ENCODE data around the gene SMIM20.
"Not testable (repeated sequence)": the region's sequence is repeated elsewhere in the genome, so short reads cannot be mapped to it uniquely, and the experiment has no call there.

Gene SMIM20

DNA sequence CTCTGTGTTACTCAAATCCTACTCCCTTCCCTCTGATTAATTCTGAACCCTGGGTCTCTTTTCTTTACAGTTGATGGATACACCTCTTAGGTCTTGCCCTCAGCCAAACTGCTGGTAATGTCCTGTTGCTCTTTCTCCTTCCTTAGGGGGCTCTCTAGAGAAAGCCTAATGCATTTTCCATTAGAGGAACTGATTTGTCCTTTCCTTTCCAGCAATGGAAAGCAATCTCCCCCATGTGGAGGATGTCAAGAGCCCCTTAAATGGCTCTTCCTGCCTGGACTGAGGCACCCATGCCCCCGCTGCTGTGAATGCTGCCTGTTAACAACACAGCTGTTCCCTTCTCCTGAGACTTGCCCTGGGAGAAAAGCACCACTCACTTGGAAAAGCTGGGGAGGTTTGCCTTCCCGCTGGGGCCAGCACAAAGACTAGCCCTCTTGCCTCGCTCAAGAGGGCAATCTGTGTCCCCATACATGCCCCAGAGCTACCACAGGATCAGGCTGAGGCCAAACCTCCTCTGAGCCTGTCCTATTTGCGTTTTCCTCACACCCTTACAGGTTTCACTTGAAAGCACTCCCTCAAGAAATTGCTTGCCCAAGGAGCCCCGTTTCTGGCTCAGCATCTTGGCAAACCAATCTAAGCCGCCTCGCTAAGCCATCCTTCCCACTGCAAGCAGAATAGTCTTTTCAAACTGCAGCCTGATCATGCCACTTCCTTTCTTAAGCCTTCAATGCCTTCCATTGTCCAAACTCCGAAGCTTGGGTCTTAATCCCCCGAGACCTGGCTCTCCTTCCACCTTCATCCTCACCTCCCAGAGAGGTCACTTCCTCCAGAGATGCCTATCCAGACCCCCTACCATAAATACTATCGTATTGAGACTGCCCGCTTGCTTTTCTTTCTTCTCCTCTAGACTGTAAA lies 23.2 kb upstream of the SMIM20 start:
- in situ Hi-C loops (cut with HindIII; ENCODE audit: low sequenced_read_pairs), result no loop called here

DNA sequence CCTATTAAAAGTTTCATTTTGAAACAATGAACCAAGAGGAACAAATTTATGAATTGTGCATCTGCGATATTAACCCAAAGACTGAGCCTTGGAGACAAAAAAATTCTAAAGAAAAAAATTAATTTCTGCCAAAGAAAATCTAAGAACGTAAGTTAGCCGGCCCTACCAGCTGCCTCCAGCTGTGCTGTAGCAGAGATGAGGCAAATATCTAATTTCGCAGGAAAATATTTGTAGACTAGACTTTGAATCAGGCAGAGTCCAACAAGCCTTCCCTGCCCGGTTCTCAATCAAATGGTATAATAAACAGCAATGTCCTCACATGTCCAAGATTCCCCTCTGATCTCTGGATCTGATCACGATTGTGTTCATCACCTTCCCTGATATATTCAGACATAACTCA lies 21.2 kb upstream of the SMIM20 start:
- in situ Hi-C loops (cut with HindIII; ENCODE audit: low sequenced_read_pairs), result no loop called here

DNA sequence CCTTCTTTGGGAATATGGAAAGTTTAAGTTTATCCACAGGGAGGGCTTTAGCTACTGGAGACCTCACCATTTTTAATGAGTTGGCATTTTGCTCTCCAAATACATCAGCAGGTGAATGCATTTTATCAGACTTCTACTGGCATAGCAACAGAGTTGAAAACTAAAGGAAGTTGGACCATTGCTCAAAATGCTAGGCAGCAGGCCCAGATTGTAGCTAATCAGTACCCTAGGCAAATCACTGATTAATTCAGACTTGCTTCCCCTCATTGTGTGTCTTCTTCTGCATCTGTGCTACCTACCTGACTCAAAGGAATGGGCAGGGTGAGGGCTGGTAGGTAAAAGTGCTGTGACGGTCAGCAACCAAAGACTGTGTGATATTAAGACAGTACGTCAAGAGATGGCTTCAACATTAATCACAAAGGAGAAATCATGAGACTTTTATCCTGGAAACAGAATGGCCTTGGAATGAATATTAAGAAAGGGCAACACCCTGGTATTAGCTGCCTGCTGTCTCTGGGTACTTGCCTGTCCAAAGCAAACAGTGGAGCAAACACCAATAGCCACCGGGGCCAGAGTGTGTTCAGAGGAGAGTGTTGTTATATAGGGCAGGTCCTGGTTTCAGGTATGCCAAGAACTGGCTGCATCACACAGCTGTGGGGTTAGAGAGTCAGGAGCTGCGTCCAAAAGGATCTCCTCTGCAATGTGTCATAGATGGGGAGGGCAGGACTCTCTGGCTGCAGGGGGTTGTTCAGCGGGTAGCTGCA lies 17.1 kb upstream of the SMIM20 start:
- in situ Hi-C loops (cut with HindIII; ENCODE audit: low sequenced_read_pairs), result no loop called here

GRCh38 chr4:25900310-25900709 lies 13.7 kb upstream of the SMIM20 start:
- in situ Hi-C loops (cut with HindIII; ENCODE audit: low sequenced_read_pairs), result no loop called here

GRCh38 chr4:25901030-25901430 lies 13.0 kb upstream of the SMIM20 start:
- in situ Hi-C loops (cut with HindIII; ENCODE audit: low sequenced_read_pairs), result no loop called here

- in situ Hi-C loops (cut with HindIII; ENCODE audit: low sequenced_read_pairs), result no loop called here
These were observed 9.9 kb upstream of the SMIM20 start for GRCh38 chr4:25903900-25904747.

GRCh38 chr4:25904748-25905082 lies 9.3 kb upstream of the SMIM20 start:
- in situ Hi-C loops (cut with HindIII; ENCODE audit: low sequenced_read_pairs), result no loop called here

DNA sequence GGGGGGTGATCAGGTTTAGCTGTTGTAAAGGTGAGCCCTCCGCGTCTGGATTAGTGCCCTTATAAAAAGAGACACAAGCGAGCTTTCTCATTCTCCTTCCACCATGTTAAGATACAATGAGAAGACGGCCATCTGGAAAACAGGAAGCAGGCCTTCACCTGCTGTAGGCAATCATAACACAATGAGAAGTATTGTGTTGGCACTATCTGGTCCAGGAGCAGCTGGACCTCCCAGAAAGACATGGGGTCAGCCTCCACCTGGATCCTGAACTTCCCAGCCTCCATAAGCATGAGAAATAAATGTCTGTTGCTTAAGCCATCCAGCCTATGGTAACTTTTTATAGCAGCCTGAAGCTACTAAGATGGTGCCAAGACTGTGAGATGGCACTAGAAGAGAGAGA lies 8.6 kb upstream of the SMIM20 start:
- in situ Hi-C loops (cut with HindIII; ENCODE audit: low sequenced_read_pairs), result no loop called here

GRCh38 chr4:25906113-25906512 lies 7.9 kb upstream of the SMIM20 start:
- in situ Hi-C loops (cut with HindIII; ENCODE audit: low sequenced_read_pairs), result not testable (repeated sequence)

GRCh38 chr4:25908491-25908901 lies 5.5 kb upstream of the SMIM20 start:
- in situ Hi-C loops (cut with HindIII; ENCODE audit: low sequenced_read_pairs), result no loop called here

- in situ Hi-C loops (cut with HindIII; ENCODE audit: low sequenced_read_pairs), result no loop called here
These were observed 2.7 kb upstream of the SMIM20 start for GRCh38 chr4:25911356-25911755.

GRCh38 chr4:25913056-25913850 lies 767 bp upstream of the SMIM20 start:
- in situ Hi-C loops (cut with HindIII; ENCODE audit: low sequenced_read_pairs), result no loop called here

DNA sequence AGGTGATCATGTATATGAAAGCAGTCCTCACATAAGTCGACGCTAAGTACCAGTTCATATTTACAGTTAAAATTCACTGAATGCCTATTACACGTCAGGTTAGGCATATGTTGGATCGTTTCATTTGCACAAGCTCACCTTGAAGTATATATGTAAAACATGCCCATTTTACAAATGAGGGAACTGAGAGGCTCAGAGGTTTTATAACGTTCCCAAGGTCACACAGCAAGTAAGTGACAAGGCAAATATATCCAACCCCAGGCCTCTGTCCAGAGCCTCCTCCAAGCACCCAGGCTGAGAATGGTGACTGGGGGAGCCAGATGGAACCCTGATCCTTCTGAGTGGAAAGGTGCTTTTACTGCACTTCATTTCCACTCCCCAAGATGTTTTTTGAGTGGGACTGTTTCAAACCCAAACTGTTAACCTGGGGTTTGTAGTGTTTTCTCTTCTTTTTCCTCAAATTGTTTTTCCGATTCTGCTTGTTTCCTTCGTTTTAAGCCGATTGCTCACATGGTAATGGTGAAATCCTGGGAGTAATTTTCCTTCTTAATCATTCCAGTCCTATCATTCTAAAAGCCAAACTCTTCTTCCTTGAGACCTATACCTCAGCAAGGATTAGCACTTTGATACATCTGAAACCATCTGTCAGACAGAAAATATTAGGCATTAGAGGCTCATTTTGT lies 791 bp downstream of the SMIM20 start:
- in situ Hi-C loops (cut with HindIII; ENCODE audit: low sequenced_read_pairs), result no loop called here

DNA sequence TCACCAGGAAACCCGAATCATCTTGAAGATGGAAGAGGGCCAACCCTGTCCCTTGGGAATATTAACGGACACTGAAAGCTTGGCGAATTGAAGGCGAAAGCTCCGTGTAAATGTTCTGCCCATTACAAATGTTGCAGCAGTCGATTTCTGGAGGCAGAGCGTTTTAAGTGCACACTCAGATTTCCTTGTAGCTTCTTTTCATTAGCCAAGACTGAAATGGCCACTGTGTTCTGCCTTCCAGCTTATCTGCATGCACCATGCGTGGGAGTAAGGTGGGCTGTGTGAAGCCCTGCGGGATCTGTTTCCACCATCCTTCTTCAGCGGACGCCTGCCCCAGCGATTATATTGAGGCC lies 1.3 kb downstream of the SMIM20 start:
- in situ Hi-C loops (cut with HindIII; ENCODE audit: low sequenced_read_pairs), result no loop called here

DNA sequence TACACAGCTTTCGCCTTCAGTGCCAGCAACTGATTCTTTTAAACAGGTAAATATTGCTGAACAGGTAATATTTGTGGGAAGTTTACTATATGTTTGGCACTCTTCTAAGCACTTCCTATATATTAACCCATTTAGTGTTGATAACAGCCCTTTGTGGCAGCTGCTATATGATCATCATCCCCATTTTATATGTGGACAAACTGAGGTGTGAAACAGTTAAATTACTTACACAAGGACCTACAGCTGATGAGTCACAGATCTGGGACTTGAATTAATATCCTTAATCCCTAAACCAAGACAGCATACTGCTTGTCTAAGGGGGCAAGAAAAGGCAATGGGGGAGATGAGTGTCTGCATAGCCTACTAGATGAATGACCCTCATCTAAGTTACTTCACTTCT lies 2.9 kb downstream of the SMIM20 start:
- in situ Hi-C loops (cut with HindIII; ENCODE audit: low sequenced_read_pairs), result no loop called here

- in situ Hi-C loops (cut with HindIII; ENCODE audit: low sequenced_read_pairs), result no loop called here
These were observed 5.7 kb downstream of the SMIM20 start for GRCh38 chr4:25919676-25920075.

DNA sequence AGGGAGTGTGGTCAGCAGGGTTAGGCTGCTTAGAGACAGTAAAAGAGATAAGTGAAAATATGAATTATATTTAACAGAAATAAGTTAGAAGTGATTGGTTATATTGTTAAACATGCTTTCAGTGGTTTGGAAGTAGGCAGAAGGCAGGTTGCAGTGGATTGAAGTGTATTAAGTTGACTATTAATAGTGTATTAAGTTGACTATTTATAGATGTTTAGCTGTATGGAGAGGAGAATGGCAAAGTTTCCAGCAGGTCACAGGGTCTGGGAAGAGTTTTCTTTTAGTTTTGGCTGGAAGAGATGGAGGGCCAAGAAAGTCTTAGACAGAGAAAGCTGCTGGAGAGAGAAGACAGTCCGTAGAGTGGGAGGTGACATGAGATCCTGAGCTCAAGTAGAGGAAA lies 7.9 kb downstream of the SMIM20 start:
- in situ Hi-C loops (cut with HindIII; ENCODE audit: low sequenced_read_pairs), result no loop called here

- in situ Hi-C loops (cut with HindIII; ENCODE audit: low sequenced_read_pairs), result no loop called here
These were observed 8.9 kb downstream of the SMIM20 start for GRCh38 chr4:25922812-25923369.

DNA sequence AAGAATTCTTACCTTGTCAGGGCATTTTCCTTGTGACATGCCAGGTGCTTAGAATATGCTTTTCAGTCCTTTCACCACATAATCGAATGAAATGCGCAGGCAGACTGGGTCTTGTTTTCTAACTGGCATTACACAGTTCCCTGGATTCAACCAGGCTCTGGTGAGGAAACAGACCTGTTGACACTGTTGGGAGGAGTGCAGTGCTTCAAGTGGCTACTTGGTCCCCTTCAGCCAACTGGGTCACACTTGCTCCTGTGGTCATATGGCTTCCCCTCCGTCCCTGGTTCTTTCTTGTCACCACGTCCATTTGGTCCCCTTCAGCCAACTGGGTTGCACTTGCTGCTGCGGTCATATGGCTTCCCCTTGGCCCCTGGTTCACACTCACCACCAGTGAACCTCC lies 9.7 kb downstream of the SMIM20 start:
- in situ Hi-C loops (cut with HindIII; ENCODE audit: low sequenced_read_pairs), result no loop called here

All from DLD1 (cell line).